BLaER1 treated with 17β-estradiol and CSF1 and Interleukin-3, amounts not matched to agents 10 nM and 100 nM (cell line): ENCODE data around the gene RNF17.
"Not testable (repeated sequence)": the region's sequence is repeated elsewhere in the genome, so short reads cannot be mapped to it uniquely, and the experiment has no call there.

Experiments used
- H3K27ac ChIP-seq, 11 experiments: shearing (Covaris generic); formaldehyde crosslinking; 2 replicates each; pipeline ENCODE4 v1.8.1; 2022
- H3K27me3 ChIP-seq, 11 experiments: shearing (Covaris generic); formaldehyde crosslinking; 2 replicates each; pipeline ENCODE4 v1.8.1; 2022
- H3K36me3 ChIP-seq, 11 experiments: shearing (Covaris generic); formaldehyde crosslinking; 2 replicates each; pipeline ENCODE4 v1.8.1; 2022
- H3K4me1 ChIP-seq, 10 experiments: shearing (Covaris generic); formaldehyde crosslinking; 2 replicates each; pipeline ENCODE4 v1.8.1; 2022
- H3K4me2 ChIP-seq, 11 experiments: shearing (Covaris generic); formaldehyde crosslinking; 2 replicates each; pipeline ENCODE4 v1.8.1; 2022
- H3K4me3 ChIP-seq, 10 experiments: shearing (Covaris generic); formaldehyde crosslinking; 2 replicates each; pipeline ENCODE4 v1.8.1; 2022
- H3K9ac ChIP-seq, 11 experiments: shearing (Covaris generic); formaldehyde crosslinking; 2 replicates each; pipeline ENCODE4 v1.8.1; 2022
- H3K9me3 ChIP-seq, 11 experiments: shearing (Covaris generic); formaldehyde crosslinking; replicated peaks in 1 of 11; 2 replicates each; pipeline ENCODE4 v1.8.1; 2022
- H4K20me1 ChIP-seq, 11 experiments: shearing (Covaris generic); formaldehyde crosslinking; 2 replicates each; pipeline ENCODE4 v1.8.1; 2022
- Cebpa-rat ChIP-seq, 11 experiments: shearing (Covaris generic); IDR thresholded peaks; 2 replicates each; pipeline ENCODE4 v1.8.1; 2022

The RNF17 gene

DNA sequence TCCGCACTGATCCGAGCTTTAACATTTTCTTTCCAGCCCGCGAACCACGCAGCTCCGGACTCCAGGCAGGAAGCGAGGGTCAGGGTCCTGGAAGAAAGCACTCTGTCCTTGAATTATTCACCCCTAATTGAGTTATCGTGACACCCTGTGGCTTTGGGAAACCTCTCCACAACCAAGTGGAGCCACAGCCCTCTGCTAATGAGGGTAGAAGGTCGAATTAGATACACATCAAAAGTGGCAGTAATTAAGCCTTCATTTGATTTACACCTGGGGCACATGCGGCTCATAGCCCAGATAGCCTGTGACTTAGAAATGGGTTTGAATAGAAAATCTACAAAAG, 15.9 kb upstream of the RNF17 start:
- Histone ChIP-seq H4K20me1 (peaks cover 0 to 16% (median 0%) of the 10 kb centered on the region in 11 experiments; a peak in 5 of 22 replicates), H3K4me2 (peak overlapping the region in 2 of 11 experiments; percentile 21 to 41; a peak in 2 of 22 replicates), H3K4me1 (peaks cover 1 to 12% (median 6%) of the 10 kb centered on the region in 10 experiments; a peak in 18 of 20 replicates), H3K9ac (no peak overlapping the region), H3K27me3 (peaks cover 53 to 75% (median 66%) of the 10 kb centered on the region in 11 experiments), H3K36me3 (no peaks in the 10 kb centered on the region), H3K27ac (no peak overlapping the region), H3K4me3 (peak overlapping the region in 1 of 10 experiments; percentile 23; a peak in 1 of 20 replicates), H3K9me3 (peaks cover 21 to 29% (median 26%) of the 10 kb centered on the region in 11 experiments)
- no peak for TF ChIP-seq Cebpa-rat (IDR thresholded peaks at IDR 0.05)

DNA sequence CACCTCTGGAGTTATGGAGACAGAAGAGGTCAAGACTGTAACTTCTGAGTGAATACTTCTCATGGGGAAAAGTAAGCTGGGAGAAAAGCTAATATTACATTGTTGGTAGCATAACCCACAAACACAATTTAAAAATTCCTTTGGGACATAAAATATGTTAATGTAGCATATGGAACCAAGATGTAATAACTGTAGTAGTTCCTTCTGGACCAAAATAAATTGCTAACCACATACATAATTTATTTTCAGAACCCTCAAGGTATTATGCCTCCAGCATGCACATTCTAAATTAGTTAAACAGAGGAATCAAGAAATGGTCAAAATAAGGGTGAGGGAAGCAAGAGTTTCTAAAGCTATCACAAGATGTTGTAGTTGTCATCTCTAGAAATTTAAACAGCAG, 4.8 kb upstream of the RNF17 start:
- no peak for TF ChIP-seq Cebpa-rat (IDR thresholded peaks at IDR 0.05)
- no peak overlapping the region for H3K4me2 ChIP-seq
- H4K20me1 ChIP-seq, result no peaks in the 10 kb centered on the region
- no peak overlapping the region for H3K27ac ChIP-seq
- H3K9me3 ChIP-seq, result peaks cover 7 to 9% (median 8%) of the 10 kb centered on the region in 11 experiments
- H3K36me3 ChIP-seq, result no peaks in the 10 kb centered on the region
- no peak overlapping the region for H3K4me3 ChIP-seq
- no peaks in the 10 kb centered on the region for H3K27me3 ChIP-seq
- H3K4me1 ChIP-seq, result no peaks in the 10 kb centered on the region
- no peak overlapping the region for H3K9ac ChIP-seq

DNA sequence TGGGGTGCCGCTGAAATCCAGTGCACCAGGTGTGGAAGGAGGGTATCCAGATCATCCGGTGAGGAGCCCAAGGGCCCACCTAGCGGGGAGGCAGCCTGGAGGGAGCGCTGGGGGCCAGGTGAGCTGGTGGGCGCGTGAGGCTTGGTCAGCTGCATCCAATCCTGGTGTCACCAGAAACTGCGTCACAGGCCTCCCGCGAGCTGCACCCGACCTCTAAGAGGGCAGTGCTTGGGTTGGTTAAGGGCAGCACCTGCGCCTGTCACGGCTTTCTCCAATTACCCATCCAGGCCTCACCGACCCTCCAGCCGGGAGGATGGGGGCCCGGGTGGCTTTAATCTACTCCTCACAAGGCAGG, 284 bp downstream of the RNF17 start:
- H3K27ac ChIP-seq, result no peak overlapping the region
- peaks cover 10 to 17% (median 13%) of the 10 kb centered on the region in 11 experiments for H3K9me3 ChIP-seq
- TF ChIP-seq Cebpa-rat (IDR thresholded peaks at IDR 0.05), result no peak
- no peak overlapping the region for H3K4me2 ChIP-seq
- no peak overlapping the region for H3K9ac ChIP-seq
- H3K27me3 ChIP-seq, result no peaks in the 10 kb centered on the region
- H3K4me1 ChIP-seq, result no peaks in the 10 kb centered on the region
- no peak overlapping the region for H3K4me3 ChIP-seq
- H4K20me1 ChIP-seq, result no peaks in the 10 kb centered on the region
- no peaks in the 10 kb centered on the region for H3K36me3 ChIP-seq

DNA sequence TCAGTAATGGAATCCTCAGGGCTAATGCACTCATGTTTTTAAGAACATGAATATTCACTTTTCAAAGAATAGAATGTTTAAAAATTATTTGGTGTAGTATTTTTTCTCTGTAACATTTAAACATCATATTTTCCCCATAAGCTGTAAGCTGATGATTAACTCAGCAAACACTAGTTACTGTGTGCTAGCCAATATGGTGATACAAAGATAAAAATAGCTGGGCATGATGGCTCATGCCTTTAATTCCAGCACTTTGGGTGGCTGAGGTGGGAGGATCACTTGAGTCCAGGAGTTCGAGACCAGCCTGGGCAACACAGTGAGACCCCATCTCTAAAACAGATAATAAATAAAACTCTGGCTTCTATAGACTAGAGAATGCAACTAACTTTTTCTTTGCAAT, 13.2 kb downstream of the RNF17 start:
- no peaks in the 10 kb centered on the region for H3K4me1 ChIP-seq
- no peak overlapping the region for H3K4me2 ChIP-seq
- H3K27ac ChIP-seq, result no peak overlapping the region
- no peaks in the 10 kb centered on the region for H3K36me3 ChIP-seq
- no peak overlapping the region for H3K4me3 ChIP-seq
- no peaks in the 10 kb centered on the region for H4K20me1 ChIP-seq
- 0 out of 22 replicates have a peak, but pooled peaks cover 0 to 7% (median 0%) of the 10 kb centered on the region in 11 experiments for H3K9me3 ChIP-seq
- H3K9ac ChIP-seq, result no peak overlapping the region
- TF ChIP-seq Cebpa-rat (IDR thresholded peaks at IDR 0.05), result no peak
- no peaks in the 10 kb centered on the region for H3K27me3 ChIP-seq

DNA sequence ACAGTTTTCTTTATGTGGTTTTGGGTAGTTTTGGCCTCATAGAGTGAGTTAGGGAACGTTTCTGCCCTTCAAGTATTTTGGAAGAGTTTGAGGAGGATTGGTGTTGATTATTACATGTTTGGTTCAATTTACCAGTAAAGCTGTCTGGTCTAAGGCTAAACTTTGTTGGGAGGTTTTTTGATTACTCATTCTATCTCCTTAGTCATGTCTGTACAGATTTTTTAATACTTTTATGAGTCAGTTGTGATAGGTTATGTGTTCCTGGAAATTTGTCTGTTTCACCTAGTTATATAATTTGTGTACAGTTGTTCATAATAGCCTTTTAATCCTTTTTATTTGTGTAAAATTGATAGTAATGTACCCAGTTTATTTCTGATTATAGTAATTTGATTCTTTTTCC, 20.4 kb downstream of the RNF17 start:
- Histone ChIP-seq H4K20me1 (no peaks in the 10 kb centered on the region), H3K36me3 (no peaks in the 10 kb centered on the region), H3K27ac (no peak overlapping the region), H3K4me3 (no peak overlapping the region), H3K27me3 (no peaks in the 10 kb centered on the region), H3K4me2 (no peak overlapping the region), H3K9ac (no peak overlapping the region), H3K4me1 (no peaks in the 10 kb centered on the region), H3K9me3 (peaks cover 13 to 24% (median 20%) of the 10 kb centered on the region in 11 experiments; a peak in 21 of 22 replicates)
- no peak for TF ChIP-seq Cebpa-rat (IDR thresholded peaks at IDR 0.05)

DNA sequence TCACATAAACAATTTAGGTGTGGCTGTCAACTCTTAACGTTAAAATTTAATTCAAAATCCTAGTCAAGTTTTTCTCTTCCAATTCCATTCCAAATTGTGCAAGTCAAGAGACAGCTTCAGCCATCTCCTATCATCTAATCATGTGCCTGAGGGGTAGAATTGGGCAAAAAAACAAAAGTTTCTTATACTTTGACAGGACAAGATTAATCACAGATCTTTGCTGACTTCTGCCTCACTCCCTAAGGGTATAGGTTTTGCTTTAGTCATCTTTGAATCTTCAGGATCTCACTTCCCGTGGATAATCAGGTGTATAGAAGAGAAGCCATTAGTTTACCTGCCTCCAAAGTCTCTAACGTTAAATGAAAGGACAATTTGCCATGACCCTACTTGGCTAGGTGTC, 24.6 kb downstream of the RNF17 start:
- H3K4me2 ChIP-seq, result no peak overlapping the region
- no peaks in the 10 kb centered on the region for H3K4me1 ChIP-seq
- H3K27ac ChIP-seq, result no peak overlapping the region
- no peaks in the 10 kb centered on the region for H3K36me3 ChIP-seq
- H3K4me3 ChIP-seq, result no peak overlapping the region
- no peaks in the 10 kb centered on the region for H3K27me3 ChIP-seq
- no peaks in the 10 kb centered on the region for H4K20me1 ChIP-seq
- no peak overlapping the region for H3K9ac ChIP-seq
- peaks cover 8 to 15% (median 14%) of the 10 kb centered on the region in 11 experiments; a peak in 21 of 22 replicates for H3K9me3 ChIP-seq
- no peak for TF ChIP-seq Cebpa-rat (IDR thresholded peaks at IDR 0.05)

DNA sequence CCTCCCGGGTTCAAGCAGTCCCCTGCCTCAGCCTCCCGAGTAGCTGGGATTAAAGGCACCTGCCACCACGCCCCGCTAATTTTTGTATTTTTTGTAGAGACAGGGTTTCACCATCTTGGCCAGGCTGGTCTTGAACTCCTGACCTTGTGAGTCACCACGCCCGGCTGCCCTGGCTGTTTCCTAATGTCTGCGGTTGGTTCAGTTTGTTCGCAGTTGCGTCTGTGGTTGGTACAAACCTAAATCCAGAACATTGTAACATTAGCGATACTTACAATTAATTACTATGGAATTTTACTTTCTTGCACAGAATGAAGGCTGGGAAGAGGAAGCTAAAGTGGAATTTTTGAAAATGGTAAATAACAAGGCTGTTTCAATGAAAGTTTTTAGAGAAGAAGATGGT, 38.1 kb downstream of the RNF17 start:
- no peak for TF ChIP-seq Cebpa-rat (IDR thresholded peaks at IDR 0.05)
- H3K9me3 ChIP-seq, result no peaks in the 10 kb centered on the region
- H3K36me3 ChIP-seq, result no peaks in the 10 kb centered on the region
- H3K9ac ChIP-seq, result no peak overlapping the region
- H3K4me1 ChIP-seq, result no peaks in the 10 kb centered on the region
- no peaks in the 10 kb centered on the region for H4K20me1 ChIP-seq
- H3K27ac ChIP-seq, result no peak overlapping the region
- H3K27me3 ChIP-seq, result no peaks in the 10 kb centered on the region
- H3K4me2 ChIP-seq, result no peak overlapping the region
- no peak overlapping the region for H3K4me3 ChIP-seq

DNA sequence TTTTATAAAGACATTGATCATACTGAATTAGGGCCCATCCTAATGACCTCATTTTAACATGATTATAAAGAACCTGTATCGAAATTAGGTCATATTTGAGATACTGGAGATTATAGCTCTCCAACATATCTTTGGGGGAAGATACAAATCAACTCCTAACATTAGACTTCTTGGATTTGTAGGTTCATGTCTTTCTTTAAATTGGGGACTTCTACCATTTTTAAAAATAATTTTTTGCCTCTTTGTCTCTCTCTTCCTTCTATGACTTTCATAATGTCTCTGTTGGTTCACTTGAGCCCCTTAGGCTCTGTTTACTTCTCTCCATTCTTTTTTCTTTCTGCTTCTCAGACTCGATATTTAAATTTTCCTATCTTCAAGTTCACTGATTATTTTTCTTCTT, 57.2 kb downstream of the RNF17 start:
- no peaks in the 10 kb centered on the region for H3K4me1 ChIP-seq
- no peaks in the 10 kb centered on the region for H3K36me3 ChIP-seq
- no peak overlapping the region for H3K27ac ChIP-seq
- H3K9ac ChIP-seq, result no peak overlapping the region
- H4K20me1 ChIP-seq, result no peaks in the 10 kb centered on the region
- no peak overlapping the region for H3K4me2 ChIP-seq
- no peak for TF ChIP-seq Cebpa-rat (IDR thresholded peaks at IDR 0.05)
- H3K27me3 ChIP-seq, result no peaks in the 10 kb centered on the region
- no peak overlapping the region for H3K4me3 ChIP-seq
- peaks cover 0 to 21% (median 8%) of the 10 kb centered on the region in 11 experiments; a peak in 13 of 22 replicates for H3K9me3 ChIP-seq

DNA sequence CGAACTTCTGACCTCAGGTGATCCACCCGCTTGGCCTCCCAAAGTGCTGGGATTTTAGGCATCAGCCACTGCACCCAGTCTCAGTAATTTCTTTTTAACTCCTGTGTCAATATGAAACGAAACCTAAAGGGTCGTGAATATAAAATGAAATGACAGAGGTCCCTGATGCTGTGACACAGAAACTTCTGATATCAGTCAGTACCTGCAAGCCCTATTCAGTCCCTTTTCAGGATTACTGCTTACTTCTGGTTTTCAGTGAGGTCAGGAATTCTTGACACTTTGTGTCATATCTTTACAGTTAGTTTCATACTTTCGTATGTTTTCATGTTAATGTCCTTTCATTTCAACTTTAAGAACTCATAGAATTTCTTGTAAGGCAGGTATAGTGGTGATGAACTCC, 58.7 kb downstream of the RNF17 start:
- Histone ChIP-seq H3K4me3 (no peak overlapping the region), H3K9me3 (peaks cover 0 to 21% (median 8%) of the 10 kb centered on the region in 11 experiments; a peak in 13 of 22 replicates), H3K4me1 (peaks cover 0 to 4% (median 0%) of the 10 kb centered on the region in 10 experiments; a peak in 1 of 20 replicates), H3K27me3 (no peaks in the 10 kb centered on the region), H3K4me2 (no peak overlapping the region), H3K27ac (no peak overlapping the region), H4K20me1 (no peaks in the 10 kb centered on the region), H3K9ac (no peak overlapping the region), H3K36me3 (no peaks in the 10 kb centered on the region)
- TF ChIP-seq Cebpa-rat (IDR thresholded peaks at IDR 0.05), result no peak

DNA sequence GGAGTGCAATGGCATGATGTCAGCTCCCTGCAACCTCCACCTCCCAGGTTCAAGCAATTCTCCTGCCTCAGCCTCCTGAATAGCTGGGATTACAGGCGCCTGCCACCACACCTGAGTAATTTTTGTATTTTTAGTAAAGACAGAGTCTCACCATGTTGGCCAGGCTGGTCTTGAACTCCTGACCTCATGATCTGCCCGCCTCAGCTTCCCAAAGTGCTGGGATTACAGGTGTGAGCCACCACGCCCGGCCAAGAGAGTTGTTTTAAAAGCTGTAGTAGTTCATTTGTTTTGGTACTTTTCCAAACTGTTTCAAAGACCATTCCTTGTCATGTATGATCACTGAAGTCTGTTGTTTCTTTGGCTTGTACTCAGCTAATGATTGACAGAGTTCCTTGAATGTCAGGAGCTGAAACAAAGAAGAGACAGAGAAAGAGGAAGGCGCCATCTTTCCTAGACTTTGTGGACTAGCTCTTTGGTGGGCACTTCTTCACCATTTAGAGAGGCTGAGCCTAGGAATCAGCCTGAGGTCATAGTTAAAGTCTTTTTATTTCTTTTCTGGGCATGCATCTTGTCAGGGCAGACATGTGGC, 59.2 kb downstream of the RNF17 start:
- H3K9ac ChIP-seq, H3K4me2 ChIP-seq, H3K36me3 ChIP-seq, H3K27ac ChIP-seq, H3K4me1 ChIP-seq, H4K20me1 ChIP-seq, H3K4me3 ChIP-seq, H3K27me3 ChIP-seq: not testable (repeated sequence)
- H3K9me3 ChIP-seq, result peaks cover 0 to 21% (median 8%) of the 10 kb centered on the region in 11 experiments; a peak in 13 of 22 replicates
